ENCODE data around the gene ULBP1. TPM values are rescaled to one million over a fixed set of nuclear protein-coding genes. Genes with fewer than 3 reads are reported as not detected.
"Not testable (repeated sequence)": the region's sequence is repeated elsewhere in the genome, so short reads cannot be mapped to it uniquely, and the experiment has no call there.

The ULBP1 gene
- total RNA-seq, 2 donors from 2014 or later: 0.11 to 0.31 TPM

DNA sequence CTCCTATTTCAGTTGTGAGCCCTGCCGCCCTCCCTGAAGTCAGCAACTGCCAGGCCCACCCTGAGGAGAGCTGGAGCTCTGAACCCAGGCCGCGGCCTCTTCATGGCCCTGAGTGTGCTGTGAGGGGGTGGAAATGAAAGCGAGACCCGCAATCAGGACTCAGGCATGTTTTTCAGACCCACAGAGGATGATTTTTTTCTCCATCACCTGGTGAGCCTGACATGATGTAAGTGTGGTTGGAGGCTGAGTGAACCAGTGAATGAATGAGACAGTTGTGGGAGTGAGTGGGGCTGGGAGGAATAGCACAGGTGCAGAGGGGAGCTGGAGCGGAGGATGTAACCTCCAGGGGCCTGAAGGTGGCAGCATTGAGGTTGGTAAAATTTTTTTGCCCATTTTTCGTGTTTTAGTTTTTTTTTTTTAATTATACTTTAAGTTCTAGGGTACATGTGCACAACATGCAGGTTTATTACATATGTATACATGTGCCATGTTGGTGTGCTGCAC lies 43.3 kb downstream of the ULBP1 start:
- H3K4me1 ChIP-seq: peaks cover 0 to 15% of the 10 kb centered on the region in 2 donors
- no peaks in the 10 kb centered on the region for H3K27me3 ChIP-seq
- H3K36me3 ChIP-seq: no peaks in the 10 kb centered on the region
- no peak overlapping the region for H3K27ac ChIP-seq
- no peak overlapping the region for H3K4me3 ChIP-seq
- no peaks in the 10 kb centered on the region for H3K9me3 ChIP-seq
- no peak for DNase-seq (ENCODE audit: low spot score)
- TF ChIP-seq, protein P1, sequence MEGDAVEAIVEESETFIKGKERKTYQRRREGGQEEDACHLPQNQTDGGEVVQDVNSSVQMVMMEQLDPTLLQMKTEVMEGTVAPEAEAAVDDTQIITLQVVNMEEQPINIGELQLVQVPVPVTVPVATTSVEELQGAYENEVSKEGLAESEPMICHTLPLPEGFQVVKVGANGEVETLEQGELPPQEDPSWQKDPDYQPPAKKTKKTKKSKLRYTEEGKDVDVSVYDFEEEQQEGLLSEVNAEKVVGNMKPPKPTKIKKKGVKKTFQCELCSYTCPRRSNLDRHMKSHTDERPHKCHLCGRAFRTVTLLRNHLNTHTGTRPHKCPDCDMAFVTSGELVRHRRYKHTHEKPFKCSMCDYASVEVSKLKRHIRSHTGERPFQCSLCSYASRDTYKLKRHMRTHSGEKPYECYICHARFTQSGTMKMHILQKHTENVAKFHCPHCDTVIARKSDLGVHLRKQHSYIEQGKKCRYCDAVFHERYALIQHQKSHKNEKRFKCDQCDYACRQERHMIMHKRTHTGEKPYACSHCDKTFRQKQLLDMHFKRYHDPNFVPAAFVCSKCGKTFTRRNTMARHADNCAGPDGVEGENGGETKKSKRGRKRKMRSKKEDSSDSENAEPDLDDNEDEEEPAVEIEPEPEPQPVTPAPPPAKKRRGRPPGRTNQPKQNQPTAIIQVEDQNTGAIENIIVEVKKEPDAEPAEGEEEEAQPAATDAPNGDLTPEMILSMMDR (IDR thresholded peaks at IDR 0.05): peak in 1 of 2 donors; percentile 39

GRCh38 chr6:150008588-150008987 lies 44.8 kb downstream of the ULBP1 start:
- no peaks in the 10 kb centered on the region for H3K36me3 ChIP-seq
- no peak for DNase-seq (ENCODE audit: low spot score)
- peaks cover 6 to 8% of the 10 kb centered on the region in 2 donors for H3K27me3 ChIP-seq
- no peak overlapping the region for H3K27ac ChIP-seq
- H3K9me3 ChIP-seq: no peaks in the 10 kb centered on the region
- TF ChIP-seq, protein P1 (IDR thresholded peaks at IDR 0.05): no peak
- H3K4me1 ChIP-seq: peaks cover 0 to 15% of the 10 kb centered on the region in 2 donors
- H3K4me3 ChIP-seq: no peak overlapping the region

DNA sequence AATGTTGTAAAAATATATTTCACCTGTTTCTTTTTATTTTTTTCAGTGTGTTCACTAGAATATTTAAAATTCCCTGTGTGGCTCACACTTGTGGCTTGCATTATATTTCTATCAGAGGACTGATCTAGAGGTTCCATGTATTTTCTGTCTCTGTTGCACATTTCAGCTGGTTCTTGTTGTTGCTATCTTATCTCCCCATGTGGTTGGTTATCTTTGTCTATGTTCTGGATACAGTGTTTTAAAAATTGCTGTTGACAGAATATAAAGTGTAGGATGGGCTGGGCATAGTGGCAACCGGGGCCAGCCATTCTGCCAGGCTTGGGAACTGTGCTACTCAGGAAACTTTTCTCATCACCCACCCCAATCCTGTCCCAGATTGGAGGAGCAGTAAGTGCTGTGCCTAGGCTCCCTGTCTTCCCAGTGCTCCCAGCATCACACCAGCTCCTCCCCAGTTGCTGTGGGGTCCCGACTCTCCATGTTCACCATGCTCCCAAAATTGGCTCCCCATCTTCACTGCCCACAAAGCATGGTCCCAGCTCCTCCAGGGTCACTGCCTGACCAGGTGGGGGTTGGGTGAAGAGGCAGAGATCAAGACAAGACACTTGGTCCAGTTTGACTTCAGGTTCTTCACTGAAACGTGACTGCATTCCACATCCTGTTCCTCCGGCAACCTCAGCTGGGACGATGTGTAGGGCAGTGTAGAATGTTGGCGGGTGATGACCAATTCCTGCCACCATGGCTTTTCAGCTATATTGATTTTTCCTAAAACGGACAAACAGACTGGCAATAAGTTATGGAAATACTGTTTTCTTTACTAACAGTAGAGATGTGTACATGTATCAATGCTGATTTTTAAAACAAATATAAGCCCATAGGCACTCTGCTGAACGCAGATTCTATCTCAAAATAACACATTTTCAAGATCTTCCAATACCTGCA lies 49.4 kb downstream of the ULBP1 start:
- H3K4me1 ChIP-seq; H3K36me3 ChIP-seq; H3K9me3 ChIP-seq; H3K4me3 ChIP-seq; DNase-seq (ENCODE audit: low spot score); H3K27ac ChIP-seq: not testable (repeated sequence)
- peaks cover 15 to 30% of the 10 kb centered on the region in 2 donors for H3K27me3 ChIP-seq

DNA sequence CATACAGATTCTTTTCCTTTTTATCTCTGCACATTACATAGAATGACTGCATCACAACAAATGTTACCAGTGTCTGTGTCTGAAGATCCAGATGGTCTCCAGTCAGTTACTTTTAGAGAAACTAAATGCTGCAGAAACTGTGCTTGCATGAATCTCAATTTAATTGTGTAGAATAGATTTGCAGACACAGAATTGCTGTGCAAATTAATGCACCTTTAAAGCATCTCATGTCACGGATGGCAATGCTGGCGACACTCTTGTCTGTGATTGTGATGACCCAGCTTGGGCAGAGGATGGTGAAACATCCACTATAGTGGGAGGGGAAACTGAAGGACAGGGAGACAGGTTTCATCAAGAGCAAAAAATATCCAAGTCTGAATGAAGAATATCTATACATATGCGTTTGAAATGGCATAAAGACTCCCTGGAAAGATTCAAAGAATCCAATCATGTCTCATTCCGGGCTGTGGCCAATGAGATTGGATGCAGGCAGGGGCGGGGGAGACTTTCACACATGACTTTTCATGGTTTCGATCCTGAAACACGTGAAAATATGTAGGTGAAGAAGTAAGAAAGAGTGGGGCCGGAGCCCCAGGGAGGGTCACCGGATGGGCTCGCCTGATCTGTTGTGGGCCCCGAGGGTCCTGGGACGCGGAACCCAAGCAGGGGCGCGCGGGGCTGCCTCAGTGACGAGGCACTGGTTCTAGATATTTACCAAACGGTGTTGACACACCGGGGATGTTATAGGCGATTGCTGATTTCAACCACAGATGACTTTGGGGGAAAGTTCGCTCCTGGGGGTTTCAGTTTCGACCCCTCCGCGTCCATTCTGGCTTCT lies 50.3 kb downstream of the ULBP1 start:
- H3K4me1 ChIP-seq; H3K4me3 ChIP-seq; H3K9me3 ChIP-seq; DNase-seq (ENCODE audit: low spot score); H3K36me3 ChIP-seq; H3K27ac ChIP-seq: not testable (repeated sequence)
- peaks cover 15 to 30% of the 10 kb centered on the region in 2 donors for H3K27me3 ChIP-seq

DNA sequence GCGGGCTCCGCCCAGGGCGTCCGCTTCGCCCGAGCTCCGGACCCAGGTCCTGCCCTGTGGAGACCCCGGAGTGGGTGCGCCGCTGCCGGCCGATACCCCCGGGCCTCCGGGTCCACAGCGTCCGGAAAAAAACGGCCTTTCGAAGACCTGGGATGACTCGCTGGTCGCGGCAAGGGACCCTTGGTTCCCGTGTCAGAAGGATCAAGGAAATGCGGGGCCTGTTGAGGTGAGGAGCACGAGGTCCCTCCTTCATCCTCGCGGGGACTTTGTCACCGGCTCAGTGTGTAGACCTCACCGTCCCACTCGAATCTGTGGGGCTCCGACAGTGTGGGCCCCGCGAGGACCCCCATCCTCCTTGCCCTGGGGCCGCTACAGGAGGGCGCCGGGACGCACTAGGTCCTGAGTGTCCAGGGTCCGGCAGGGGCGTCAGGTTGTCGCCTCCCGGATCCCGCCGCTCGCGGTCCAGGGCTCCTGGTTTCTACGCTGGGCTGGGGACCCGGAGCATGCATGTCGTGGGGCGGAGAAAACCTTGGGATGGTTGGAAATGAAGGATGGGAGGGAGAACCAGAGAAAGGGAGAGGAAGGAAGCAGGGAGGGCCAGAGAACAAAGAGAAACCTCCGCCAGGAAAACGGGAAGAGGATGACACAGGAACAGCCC lies 51.0 kb downstream of the ULBP1 start:
- H3K4me1 ChIP-seq; H3K4me3 ChIP-seq; H3K27ac ChIP-seq; H3K36me3 ChIP-seq; DNase-seq (ENCODE audit: low spot score); H3K9me3 ChIP-seq: not testable (repeated sequence)
- peaks cover 15 to 30% of the 10 kb centered on the region in 2 donors for H3K27me3 ChIP-seq

GRCh38 chr6:150015281-150016001 lies 51.7 kb downstream of the ULBP1 start:
- not testable (repeated sequence) for H3K4me3 ChIP-seq; H3K36me3 ChIP-seq; H3K9me3 ChIP-seq; DNase-seq (ENCODE audit: low spot score); H3K27ac ChIP-seq; H3K4me1 ChIP-seq
- peaks cover 15 to 30% of the 10 kb centered on the region in 2 donors for H3K27me3 ChIP-seq

Measured in right atrium auricular region (tissue), 2 donors.